Measurements from ENCODE around the gene PPP1CC. TPM values are rescaled to one million over a fixed set of nuclear protein-coding genes. Genes with fewer than 3 reads are reported as not detected.

Gene PPP1CC
- total RNA-seq (2014; rRNA removed; shearing (Covaris generic)): 140 and 146 TPM in 2 replicates
- total RNA-seq (2022): 264 and 275 TPM in 2 replicates
- Bru-seq, nascent RNA: percentile 96 among the genes with signal in this experiment
- percentile 99 among the genes with signal in this experiment for BruChase-seq, experiment 1, labeled RNA remaining after a 6-hour chase
- percentile 98 among the genes with signal in this experiment for BruChase-seq, experiment 2, labeled RNA remaining after a 2-hour chase
- long read RNA-seq, transcript PPP1CC-201 (7 exons, 2,559 nt): major isoform, 144 of 181 reads
- long read RNA-seq, partial matches to known transcripts: 6 of 181 reads
- long read RNA-seq, other reads (novel, unspliced or antisense): 19 of 181 reads

GRCh38 chr12:110742718-110743570 is at the start of gene PPP1CC:
Gene PPP1CC, minus strand, starts transcription at chr12:110742891. Its CDS starts 184 bp downstream, at chr12:110742707.
- peak within 1 kb of the TSS; percentile 86 for H3K4me3 ChIP-seq (ENCODE audit: low read depth, low read length, poor library complexity, severe bottlenecking)
- peaks cover 39% of the 10 kb centered on the region for H3K36me3 ChIP-seq (ENCODE audit: insufficient read depth, low read length)
- BruUV-seq (replicated peaks): no TSS peak
- peak within 1 kb of the TSS; percentile 62 for H3K27ac ChIP-seq (ENCODE audit: low read depth, low read length, poor library complexity, severe bottlenecking)
- H3K79me2 ChIP-seq (ENCODE audit: insufficient read depth, low read depth, low read length): peaks cover 56% of the 10 kb centered on the region
- H3K9me3 ChIP-seq (ENCODE audit: low read length): no peaks in the 10 kb centered on the region
- no peak for TF ChIP-seq CTCF (conservative IDR thresholded peaks at IDR 0.05; ENCODE audit: low read length)
- TF ChIP-seq EZH2phosphoT487 (IDR thresholded peaks at IDR 0.05; ENCODE audit: borderline replicate concordance, low read depth, low read length): no peak
- no peaks in the 10 kb centered on the region for H3K9me2 ChIP-seq (ENCODE audit: insufficient read depth, low read length)
- ChIA-PET CTCF (ENCODE audit: unreplicated experiment) (interaction anchor here (0.6 kb wide), 1 partner anchor 691 kb away, joined by 3 read pairs; no protein-coding TSS in a partner anchor), POLR2A (interaction anchor here (0.6 to 2.2 kb wide), 6 partner anchors 10 to 86 kb away, joined by 3 to 5 read pairs (median 3); no protein-coding TSS in a partner anchor)
- peak; percentile 98 for DNase-seq (ENCODE audit: low spot score)
- H3K4me1 ChIP-seq (ENCODE audit: insufficient read depth, low read length, poor library complexity, severe bottlenecking): peaks cover 40% of the 10 kb centered on the region
- H3K4me2 ChIP-seq (ENCODE audit: low read length): peak within 1 kb of the TSS; percentile 83
- H2AFZ ChIP-seq (ENCODE audit: low read length): peak within 1 kb of the TSS; percentile 70; the same call in 1 of the 2 replicates
- intact Hi-C loops (cut with micrococcal nuclease; ENCODE audit: unreplicated experiment): loop anchor here (2.0 to 5.0 kb wide), 2 partner anchors 36 to 116 kb away; no protein-coding TSS in a partner anchor
- peaks cover 34% of the 10 kb centered on the region for H4K20me1 ChIP-seq (ENCODE audit: insufficient read depth, low read length)

- no peak overlapping the region for H3K4me3 ChIP-seq (ENCODE audit: low read depth, low read length, poor library complexity, severe bottlenecking)
- H3K9me2 ChIP-seq (ENCODE audit: insufficient read depth, low read length): no peaks in the 10 kb centered on the region
- DNase-seq (ENCODE audit: low spot score): no peak
- BruUV-seq (replicated peaks): no TSS peak
- H3K9me3 ChIP-seq (ENCODE audit: low read length): no peaks in the 10 kb centered on the region
- POLR2A ChIA-PET: no interaction called here
- H3K79me2 ChIP-seq (ENCODE audit: insufficient read depth, low read depth, low read length): no peaks in the 10 kb centered on the region
- CTCF ChIA-PET (ENCODE audit: unreplicated experiment): no interaction called here
- TF ChIP-seq CTCF (conservative IDR thresholded peaks at IDR 0.05; ENCODE audit: low read length) (no peak), EZH2phosphoT487 (IDR thresholded peaks at IDR 0.05; ENCODE audit: borderline replicate concordance, low read depth, low read length) (no peak)
- no peaks in the 10 kb centered on the region for H4K20me1 ChIP-seq (ENCODE audit: insufficient read depth, low read length)
- no peak overlapping the region for H3K27ac ChIP-seq (ENCODE audit: low read depth, low read length, poor library complexity, severe bottlenecking)
- no peak overlapping the region for H3K4me2 ChIP-seq (ENCODE audit: low read length)
- H3K4me1 ChIP-seq (ENCODE audit: insufficient read depth, low read length, poor library complexity, severe bottlenecking): peaks cover 10% of the 10 kb centered on the region
- intact Hi-C loops (cut with micrococcal nuclease; ENCODE audit: unreplicated experiment): no loop called here
- no peaks in the 10 kb centered on the region for H3K36me3 ChIP-seq (ENCODE audit: insufficient read depth, low read length)
- H2AFZ ChIP-seq (ENCODE audit: low read length): no peak overlapping the region
Measured at GRCh38 chr12:110791589-110791988, 48.9 kb upstream of the PPP1CC start.

Data from OCI-LY7 (cell line).